ENCODE data around the gene SPINK5.

DNA sequence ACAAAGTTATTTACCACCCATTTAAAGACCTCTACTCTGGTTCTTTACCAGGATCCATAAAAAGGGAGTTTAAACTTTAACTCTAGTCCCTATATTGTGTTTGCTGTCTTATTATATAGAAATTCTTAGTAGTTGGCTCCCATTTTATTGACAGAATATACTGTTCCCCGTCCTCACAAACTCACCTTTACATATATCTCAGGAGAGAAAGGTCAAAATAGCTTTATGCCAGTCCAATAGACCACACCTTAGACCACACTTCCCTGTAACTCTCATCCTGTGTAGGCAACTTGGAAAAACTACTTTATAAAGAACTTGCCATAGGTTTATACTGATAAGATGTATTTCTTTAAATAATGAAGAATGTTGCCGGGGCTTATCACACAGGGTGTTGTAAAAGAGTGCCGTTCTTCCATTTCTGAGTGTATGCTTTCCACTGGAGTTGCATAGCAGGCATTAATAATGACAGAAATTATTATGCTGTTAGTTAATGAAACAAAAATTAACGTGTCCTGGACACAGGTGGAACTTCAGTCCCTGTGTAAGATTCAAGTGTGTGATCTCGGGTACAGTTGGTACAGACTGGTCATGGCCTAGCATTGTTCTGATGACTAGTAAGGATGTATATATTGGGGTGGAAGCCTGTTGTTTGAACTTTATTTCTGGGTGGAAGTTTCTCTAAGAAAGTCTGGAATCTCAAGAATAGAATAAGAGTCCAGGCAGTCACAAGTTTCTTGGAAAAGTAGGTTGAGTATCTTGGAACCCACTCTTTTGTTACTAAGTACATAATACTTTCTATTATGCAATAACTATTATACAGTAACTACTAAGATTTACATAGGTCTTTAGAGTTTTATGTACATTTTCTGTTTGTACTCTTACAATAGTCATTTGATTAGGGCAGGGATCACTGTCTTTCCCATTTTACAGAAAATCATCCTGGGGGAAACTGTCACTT lies 71.6 kb downstream of the SPINK5 start:
- TF ChIP-seq, protein P1, sequence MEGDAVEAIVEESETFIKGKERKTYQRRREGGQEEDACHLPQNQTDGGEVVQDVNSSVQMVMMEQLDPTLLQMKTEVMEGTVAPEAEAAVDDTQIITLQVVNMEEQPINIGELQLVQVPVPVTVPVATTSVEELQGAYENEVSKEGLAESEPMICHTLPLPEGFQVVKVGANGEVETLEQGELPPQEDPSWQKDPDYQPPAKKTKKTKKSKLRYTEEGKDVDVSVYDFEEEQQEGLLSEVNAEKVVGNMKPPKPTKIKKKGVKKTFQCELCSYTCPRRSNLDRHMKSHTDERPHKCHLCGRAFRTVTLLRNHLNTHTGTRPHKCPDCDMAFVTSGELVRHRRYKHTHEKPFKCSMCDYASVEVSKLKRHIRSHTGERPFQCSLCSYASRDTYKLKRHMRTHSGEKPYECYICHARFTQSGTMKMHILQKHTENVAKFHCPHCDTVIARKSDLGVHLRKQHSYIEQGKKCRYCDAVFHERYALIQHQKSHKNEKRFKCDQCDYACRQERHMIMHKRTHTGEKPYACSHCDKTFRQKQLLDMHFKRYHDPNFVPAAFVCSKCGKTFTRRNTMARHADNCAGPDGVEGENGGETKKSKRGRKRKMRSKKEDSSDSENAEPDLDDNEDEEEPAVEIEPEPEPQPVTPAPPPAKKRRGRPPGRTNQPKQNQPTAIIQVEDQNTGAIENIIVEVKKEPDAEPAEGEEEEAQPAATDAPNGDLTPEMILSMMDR (IDR thresholded peaks at IDR 0.05), result no peak
- no peak for TF ChIP-seq POLR2AphosphoS5 (IDR thresholded peaks at IDR 0.05; ENCODE audit: low read depth, low read length)
- no peak for TF ChIP-seq SIN3A (IDR thresholded peaks at IDR 0.05; ENCODE audit: borderline replicate concordance, insufficient read depth, low read depth, low read length)
- TF ChIP-seq, protein P2, sequence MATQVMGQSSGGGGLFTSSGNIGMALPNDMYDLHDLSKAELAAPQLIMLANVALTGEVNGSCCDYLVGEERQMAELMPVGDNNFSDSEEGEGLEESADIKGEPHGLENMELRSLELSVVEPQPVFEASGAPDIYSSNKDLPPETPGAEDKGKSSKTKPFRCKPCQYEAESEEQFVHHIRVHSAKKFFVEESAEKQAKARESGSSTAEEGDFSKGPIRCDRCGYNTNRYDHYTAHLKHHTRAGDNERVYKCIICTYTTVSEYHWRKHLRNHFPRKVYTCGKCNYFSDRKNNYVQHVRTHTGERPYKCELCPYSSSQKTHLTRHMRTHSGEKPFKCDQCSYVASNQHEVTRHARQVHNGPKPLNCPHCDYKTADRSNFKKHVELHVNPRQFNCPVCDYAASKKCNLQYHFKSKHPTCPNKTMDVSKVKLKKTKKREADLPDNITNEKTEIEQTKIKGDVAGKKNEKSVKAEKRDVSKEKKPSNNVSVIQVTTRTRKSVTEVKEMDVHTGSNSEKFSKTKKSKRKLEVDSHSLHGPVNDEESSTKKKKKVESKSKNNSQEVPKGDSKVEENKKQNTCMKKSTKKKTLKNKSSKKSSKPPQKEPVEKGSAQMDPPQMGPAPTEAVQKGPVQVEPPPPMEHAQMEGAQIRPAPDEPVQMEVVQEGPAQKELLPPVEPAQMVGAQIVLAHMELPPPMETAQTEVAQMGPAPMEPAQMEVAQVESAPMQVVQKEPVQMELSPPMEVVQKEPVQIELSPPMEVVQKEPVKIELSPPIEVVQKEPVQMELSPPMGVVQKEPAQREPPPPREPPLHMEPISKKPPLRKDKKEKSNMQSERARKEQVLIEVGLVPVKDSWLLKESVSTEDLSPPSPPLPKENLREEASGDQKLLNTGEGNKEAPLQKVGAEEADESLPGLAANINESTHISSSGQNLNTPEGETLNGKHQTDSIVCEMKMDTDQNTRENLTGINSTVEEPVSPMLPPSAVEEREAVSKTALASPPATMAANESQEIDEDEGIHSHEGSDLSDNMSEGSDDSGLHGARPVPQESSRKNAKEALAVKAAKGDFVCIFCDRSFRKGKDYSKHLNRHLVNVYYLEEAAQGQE (IDR thresholded peaks at IDR 0.05; ENCODE audit: insufficient read depth in 1 of 2, low read depth in 2 of 2, low read length in 1 of 2), result no peak
- TF ChIP-seq TCF7L2 (IDR thresholded peaks at IDR 0.05; ENCODE audit: low read depth, low read length), result no peak
